ENCODE data around the gene MAPK12.
"Not testable (repeated sequence)": the region's sequence is repeated elsewhere in the genome, so short reads cannot be mapped to it uniquely, and the experiment has no call there.

- TF ChIP-seq CTCF (conservative IDR thresholded peaks at IDR 0.05); ZFX (IDR thresholded peaks at IDR 0.05): not testable (repeated sequence)
Observed at GRCh38 chr22:50204998-50205397, 56.5 kb downstream of the MAPK12 start.
